Hepatocyte (in vitro differentiated cells): ENCODE results near the gene PTRH1.

ENCODE experiments used
- EZH2 ChIP-seq: fragments of 200-600 bp; sonication (generic); IDR thresholded peaks from 2 replicates; pipeline ENCODE4 v1.6.1; 2016; ENCODE audit warnings: antibody characterized with exemption, mild to moderate bottlenecking, borderline replicate concordance
- TF ChIP-seq, protein P1 (sequence below): fragments of 200-600 bp; sonication (generic); IDR thresholded peaks from 2 replicates; pipeline ENCODE4 v1.5.1; 2016; ENCODE audit warnings: antibody characterized with exemption, mild to moderate bottlenecking; ENCODE audit not compliant: poor library complexity

- TF ChIP-seq, protein P1, sequence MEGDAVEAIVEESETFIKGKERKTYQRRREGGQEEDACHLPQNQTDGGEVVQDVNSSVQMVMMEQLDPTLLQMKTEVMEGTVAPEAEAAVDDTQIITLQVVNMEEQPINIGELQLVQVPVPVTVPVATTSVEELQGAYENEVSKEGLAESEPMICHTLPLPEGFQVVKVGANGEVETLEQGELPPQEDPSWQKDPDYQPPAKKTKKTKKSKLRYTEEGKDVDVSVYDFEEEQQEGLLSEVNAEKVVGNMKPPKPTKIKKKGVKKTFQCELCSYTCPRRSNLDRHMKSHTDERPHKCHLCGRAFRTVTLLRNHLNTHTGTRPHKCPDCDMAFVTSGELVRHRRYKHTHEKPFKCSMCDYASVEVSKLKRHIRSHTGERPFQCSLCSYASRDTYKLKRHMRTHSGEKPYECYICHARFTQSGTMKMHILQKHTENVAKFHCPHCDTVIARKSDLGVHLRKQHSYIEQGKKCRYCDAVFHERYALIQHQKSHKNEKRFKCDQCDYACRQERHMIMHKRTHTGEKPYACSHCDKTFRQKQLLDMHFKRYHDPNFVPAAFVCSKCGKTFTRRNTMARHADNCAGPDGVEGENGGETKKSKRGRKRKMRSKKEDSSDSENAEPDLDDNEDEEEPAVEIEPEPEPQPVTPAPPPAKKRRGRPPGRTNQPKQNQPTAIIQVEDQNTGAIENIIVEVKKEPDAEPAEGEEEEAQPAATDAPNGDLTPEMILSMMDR = no peak
- TF ChIP-seq EZH2 = no peak
These were observed 15.3 kb downstream of the PTRH1 start for GRCh38 chr9:127700140-127700539.
